Mucosa of gallbladder (tissue), 1 donor: ENCODE data around the gene CYP4F3. TPM values are rescaled to one million over a fixed set of nuclear protein-coding genes. Genes with fewer than 3 reads are reported as not detected.
"Not testable (repeated sequence)": the region's sequence is repeated elsewhere in the genome, so short reads cannot be mapped to it uniquely, and the experiment has no call there.

Experiments
- DNase-seq: peaks from one replicate; pipeline ENCODE4 v3.0.0-alpha.2; 2020; ENCODE audit warnings: low spot score
- total RNA-seq: library from RNA; stranded (reverse); gene quantifications from one replicate; pipeline ENCODE4 v1.2.1, GENCODE V29; 2021
- donor health status: DM: no; HTN: no; CAD: no.

The CYP4F3 gene
- total RNA-seq, 1 donor from 2014 or later, result 92.8 TPM

- peak; percentile 82 for DNase-seq
Measured at GRCh38 chr19:15629003-15629880, 11.5 kb upstream of the CYP4F3 start.

GRCh38 chr19:15631817-15632216 lies 8.9 kb upstream of the CYP4F3 start:
- no peak for DNase-seq

- DNase-seq, result no peak
Measured at GRCh38 chr19:15633082-15633835, 7.4 kb upstream of the CYP4F3 start.

GRCh38 chr19:15634105-15634504 lies 6.6 kb upstream of the CYP4F3 start:
- no peak for DNase-seq

GRCh38 chr19:15635016-15635805 lies 5.5 kb upstream of the CYP4F3 start:
- no peak for DNase-seq

DNA sequence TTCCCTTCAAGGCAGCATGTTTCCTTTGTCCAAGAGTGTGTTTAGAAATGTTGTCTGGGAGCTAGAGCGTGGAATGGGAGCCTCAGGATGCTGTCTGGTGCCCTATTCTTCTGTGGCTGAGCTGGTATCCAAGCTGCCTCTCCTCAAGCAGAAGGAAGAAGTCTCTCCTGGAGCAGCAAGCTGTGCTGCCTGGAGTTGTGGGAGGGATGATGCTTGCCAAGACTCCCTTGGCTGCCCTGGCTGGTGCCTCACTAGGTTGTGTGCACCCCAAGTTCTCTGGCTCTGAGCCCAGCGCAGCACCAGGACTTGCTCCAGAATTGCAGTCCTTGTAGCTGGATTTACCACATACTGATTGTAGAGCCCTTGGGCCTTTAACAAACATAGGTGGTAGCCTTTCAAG lies 4.7 kb upstream of the CYP4F3 start:
- DNase-seq, result no peak

DNA sequence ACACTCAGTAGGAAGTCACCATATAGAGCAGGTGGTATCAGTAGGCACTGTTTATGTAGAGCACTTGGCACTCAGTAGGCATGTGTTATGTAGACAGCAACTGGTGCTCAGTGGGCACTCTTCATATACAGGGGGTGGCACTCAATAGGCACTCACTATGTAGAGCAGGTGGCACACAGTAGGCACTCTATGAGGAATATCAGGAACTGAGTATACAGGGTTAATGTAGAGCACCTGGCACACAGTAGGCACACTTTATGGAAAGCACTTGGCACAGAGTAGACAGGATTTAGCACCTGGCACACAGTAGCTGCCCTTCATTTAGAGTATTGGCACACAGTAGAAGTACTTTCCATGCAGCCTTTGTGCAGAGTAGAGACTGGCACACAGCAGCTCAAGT lies 1.1 kb upstream of the CYP4F3 start:
- no peak for DNase-seq

- peak; percentile 75 for DNase-seq
Measured at GRCh38 chr19:15640904-15641597, 354 bp downstream of the CYP4F3 start.

DNA sequence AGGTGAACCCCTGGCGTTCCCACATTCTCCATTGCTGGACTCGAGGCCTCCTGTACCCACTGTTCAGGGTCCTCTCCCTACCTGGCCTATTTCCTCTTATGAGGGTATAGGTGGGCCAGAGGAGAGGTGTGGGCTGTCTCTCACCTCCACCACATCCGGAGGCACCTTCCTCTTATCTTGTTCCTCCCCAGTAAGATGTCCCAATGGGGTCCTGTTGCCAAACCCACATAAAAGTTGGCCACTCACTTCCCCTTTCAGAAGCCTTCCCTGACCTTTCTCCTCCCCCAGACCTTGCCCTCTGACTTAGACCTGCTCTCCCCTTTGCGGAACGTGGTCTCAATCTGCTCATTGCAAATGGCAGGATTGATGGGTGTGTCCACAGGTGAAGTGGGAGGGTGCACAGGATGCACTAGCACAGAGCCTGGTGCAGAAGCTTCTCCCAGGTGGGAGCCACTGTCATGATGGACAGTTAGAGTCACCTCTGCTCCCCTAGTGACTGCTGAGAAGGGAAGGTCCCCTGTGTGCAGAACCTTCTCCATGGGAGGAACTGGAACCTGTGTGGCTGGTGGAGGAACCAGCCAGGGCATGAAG lies 1.3 kb downstream of the CYP4F3 start:
- no peak for DNase-seq

GRCh38 chr19:15642807-15643206 lies 2.1 kb downstream of the CYP4F3 start:
- no peak for DNase-seq

DNA sequence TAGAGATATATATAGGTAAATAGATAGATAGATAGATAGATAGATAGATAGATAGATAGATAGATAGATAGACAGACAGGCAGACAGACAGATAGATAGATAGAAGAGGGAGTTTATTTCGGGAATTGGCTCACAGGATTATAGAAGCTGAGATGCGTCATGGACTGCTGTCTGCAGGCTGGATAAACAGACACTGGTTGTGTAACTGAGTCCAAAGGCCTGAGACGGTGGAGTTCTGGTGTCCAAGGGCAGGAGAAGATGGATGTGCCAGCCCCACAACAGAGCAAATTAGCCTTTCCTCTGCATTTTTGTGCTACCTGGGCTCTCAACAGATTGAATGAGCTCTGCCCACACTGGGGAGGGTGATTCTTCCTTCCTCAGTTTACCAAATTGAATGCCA lies 2.7 kb downstream of the CYP4F3 start:
- DNase-seq, result no peak

GRCh38 chr19:15644066-15644741 lies 3.5 kb downstream of the CYP4F3 start:
- DNase-seq, result no peak

- DNase-seq, result no peak
Measured at GRCh38 chr19:15644816-15645215, 4.1 kb downstream of the CYP4F3 start.

GRCh38 chr19:15649526-15649925 lies 8.8 kb downstream of the CYP4F3 start:
- DNase-seq, result no peak

DNA sequence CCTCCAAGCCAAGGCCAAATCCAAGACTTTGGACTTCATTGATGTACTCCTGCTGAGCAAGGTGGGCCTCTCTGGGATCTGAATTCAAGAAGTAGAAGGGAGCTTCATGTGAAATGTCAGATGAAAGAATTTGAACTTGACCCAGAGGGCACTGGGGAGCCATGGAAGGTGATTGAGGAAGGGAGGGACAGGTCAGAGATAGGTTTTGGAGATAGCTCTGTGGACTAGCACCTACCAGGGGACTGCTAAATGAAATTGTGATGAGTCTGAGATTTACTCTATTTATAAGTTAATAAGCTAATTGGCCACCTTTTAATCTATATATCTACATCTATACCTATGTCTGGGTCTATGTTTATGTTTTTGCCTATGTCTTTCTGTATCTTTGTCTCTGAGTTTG lies 9.4 kb downstream of the CYP4F3 start:
- not testable (repeated sequence) for DNase-seq

DNA sequence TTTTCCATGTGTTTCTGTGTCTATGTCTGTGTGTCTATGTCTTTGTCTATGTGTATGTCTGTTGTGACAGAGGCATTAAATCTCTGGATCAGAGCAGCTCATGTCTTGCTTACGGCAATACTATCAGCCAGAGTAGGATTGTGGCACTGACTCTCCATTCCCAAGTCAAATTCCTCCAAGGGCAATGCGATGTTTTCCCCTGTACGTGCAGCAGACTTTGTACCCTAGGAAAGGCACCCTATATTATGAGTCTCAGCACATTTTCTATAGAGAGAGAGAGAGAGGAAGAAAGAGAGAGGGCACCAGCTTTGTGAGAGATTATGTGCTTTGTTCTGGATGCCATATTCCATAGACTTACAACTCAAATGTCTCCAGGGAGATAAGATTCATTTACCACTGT lies 11.1 kb downstream of the CYP4F3 start:
- DNase-seq, result no peak

GRCh38 chr19:15652559-15653278 lies 12.0 kb downstream of the CYP4F3 start:
- DNase-seq, result no peak

DNA sequence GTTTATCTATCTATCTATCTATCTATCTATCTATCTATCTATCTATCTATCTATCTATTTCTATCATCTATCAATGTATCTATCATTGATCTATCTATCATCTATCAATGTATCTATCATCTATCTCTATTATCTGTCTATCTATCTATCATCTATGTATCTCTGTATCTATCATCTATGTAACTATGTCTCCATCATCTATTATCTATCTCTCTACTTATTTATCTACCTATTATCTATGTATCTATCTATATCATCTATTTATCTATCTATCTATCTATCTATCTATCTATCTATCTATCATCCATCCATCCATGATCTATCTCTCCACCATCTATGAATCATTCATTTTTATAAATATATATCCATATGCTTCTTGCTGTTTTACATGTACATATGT lies 15.8 kb downstream of the CYP4F3 start:
- no peak for DNase-seq

DNA sequence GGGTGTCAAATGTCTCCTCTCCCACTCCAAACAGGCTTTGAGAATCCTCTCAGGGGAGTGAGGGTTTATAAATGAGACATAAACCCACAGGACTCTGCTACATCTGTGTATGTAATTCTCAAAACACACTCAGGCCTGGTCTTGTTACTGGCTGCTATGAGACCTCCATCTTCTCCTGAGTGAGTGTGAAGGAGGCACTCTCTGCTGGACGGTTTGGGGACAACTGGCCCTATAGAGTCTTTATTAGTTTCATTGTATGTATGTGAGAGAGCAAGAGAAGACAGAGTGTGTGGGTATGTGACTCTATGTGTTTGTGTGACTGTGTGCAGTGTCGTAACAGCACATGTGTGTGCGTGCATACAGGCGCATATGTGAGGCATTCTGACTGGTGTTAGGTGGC lies 22.6 kb downstream of the CYP4F3 start:
- no peak for DNase-seq

GRCh38 chr19:15666186-15666585 lies 25.5 kb downstream of the CYP4F3 start:
- no peak for DNase-seq
